A549 (cell line): ENCODE data around the gene RPL3. TPM values are rescaled to one million over a fixed set of nuclear protein-coding genes. Genes with fewer than 3 reads are reported as not detected.

ENCODE experiments used
- ATAC-seq, 2 experiments: fragments of 200-7000 bp in 1 of 2; fragments of >200 bp in 1 of 2; cut with Nextera tagmentation in 1 of 2; cut with Tn5 transposase in 1 of 2; 3 replicates each; pipeline versions ENCODE4 v1.8.0 to v1.9.1; 2018 to 2020; ENCODE audit warnings: mild to moderate bottlenecking in 1 of 2, moderate library complexity in 1 of 2
- CTCF ChIA-PET: fragments of 300-600 bp; sonication (Branson Sonifier 250); formaldehyde crosslinking; extraction: SDS; loops from one replicate; lab custom pipeline; 2021; ENCODE audit warnings: antibody characterized with exemption, inconsistent platforms; lab: Yijun Ruan, JAX
- POLR2A ChIA-PET: fragments of 350-600 bp; formaldehyde crosslinking; extraction: SDS; loops from one replicate; lab custom pipeline; 2021; ENCODE audit warnings: antibody characterized with exemption, inconsistent platforms; lab: Yijun Ruan, JAX
- DNase-seq, 2 experiments: peaks; one replicate each; pipeline versions ENCODE4 v3.0.0 to v3.0.0-alpha.2; 2011 to 2016; ENCODE audit warnings: low read depth in 1 of 2, low spot score in 1 of 2
- FAIRE-seq: peaks from 2 replicates; lab custom pipeline; 2011; peaks lifted over from hg19 to GRCh38; lab: Jason Lieb, UNC
- H3K27ac ChIP-seq, 2 experiments: fragments of >200 bp; sonication (Bioruptor Twin); formaldehyde crosslinking; 3 replicates each; pipeline ENCODE4 v1.5.1; 2016 to 2017
- H3K4me1 ChIP-seq: fragments of >200 bp; sonication (Bioruptor Twin); formaldehyde crosslinking; 3 replicates; pipeline ENCODE4 v1.6.1; 2016
- H3K4me2 ChIP-seq: fragments of >200 bp; sonication (Bioruptor Twin); formaldehyde crosslinking; 3 replicates; pipeline ENCODE4 v1.6.1; 2016
- H3K4me3 ChIP-seq: fragments of >200 bp; sonication (Bioruptor Twin); formaldehyde crosslinking; 3 replicates; pipeline ENCODE4 v1.5.1; 2016
- H3K9me3 ChIP-seq: fragments of >200 bp; sonication (Bioruptor Twin); formaldehyde crosslinking; 3 replicates; pipeline ENCODE4 v1.6.1; 2016
- BHLHE40 ChIP-seq: IDR thresholded peaks from 2 replicates; pipeline ENCODE4 v1.6.1; 2012; ENCODE audit warnings: low read depth, low read length, inconsistent platforms
- ESRRA ChIP-seq: fragments of 150-350 bp; IDR thresholded peaks from 2 replicates; pipeline ENCODE4 v1.6.1; 2014; ENCODE audit warnings: mild to moderate bottlenecking, low read length, borderline replicate concordance
- HMGXB4 ChIP-seq: fragments of 250-450 bp; sonication (Bioruptor Pico); IDR thresholded peaks from 2 replicates; pipeline ENCODE4 v1.5.0; 2021; ENCODE audit warnings: mild to moderate bottlenecking, moderate library complexity, borderline replicate concordance
- HOXB13 ChIP-seq: fragments of 250-450 bp; sonication (Bioruptor Pico); IDR thresholded peaks from 2 replicates; pipeline ENCODE4 v1.5.0; 2020; ENCODE audit warnings: low read depth, mild to moderate bottlenecking, moderate library complexity
- HOXB5 ChIP-seq: fragments of 250-450 bp; sonication (Bioruptor Pico); IDR thresholded peaks from 2 replicates; pipeline ENCODE4 v1.5.0; 2020; ENCODE audit warnings: mild to moderate bottlenecking, moderate library complexity
- JUN ChIP-seq, 2 experiments: fragments of >200 bp; sonication (Bioruptor Twin); formaldehyde crosslinking; IDR thresholded peaks; 2 replicates in 1 of 2; 3 replicates in 1 of 2; pipeline ENCODE4 v1.6.1; 2016 to 2017
- NPAS2 ChIP-seq: fragments of 250-450 bp; sonication (Bioruptor Pico); IDR thresholded peaks from 2 replicates; pipeline ENCODE4 v1.8.0; 2022; ENCODE audit warnings: mild to moderate bottlenecking, moderate library complexity, borderline replicate concordance
- POLR2A ChIP-seq: IDR thresholded peaks from 2 replicates; pipeline ENCODE4 v1.6.1; 2012; ENCODE audit warnings: mild to moderate bottlenecking, low read length
- RARB ChIP-seq: fragments of 250-450 bp; sonication (Bioruptor Pico); IDR thresholded peaks from 2 replicates; pipeline ENCODE4 v1.8.0; 2021; ENCODE audit warnings: mild to moderate bottlenecking, moderate library complexity
- REST ChIP-seq: fragments of 200-600 bp; sonication (generic); IDR thresholded peaks from 2 replicates; pipeline ENCODE4 v1.6.1; 2016; ENCODE audit warnings: antibody characterized with exemption, mild to moderate bottlenecking, moderate library complexity
- RFX5 ChIP-seq: fragments of 450-650 bp; IDR thresholded peaks from 2 replicates; pipeline ENCODE4 v1.7.1; 2014; ENCODE audit warnings: antibody characterized with exemption, mild to moderate bottlenecking, moderate library complexity
- TFCP2L1 ChIP-seq: fragments of 250-450 bp; sonication (Bioruptor Pico); IDR thresholded peaks from 2 replicates; pipeline ENCODE4 v1.5.0; 2021; ENCODE audit warnings: mild to moderate bottlenecking
- ZFP36 ChIP-seq: fragments of 450-650 bp; IDR thresholded peaks from 2 replicates; pipeline ENCODE4 v1.6.1; 2014; ENCODE audit warnings: borderline replicate concordance; ENCODE audit not compliant: partially characterized antibody
- ZNF302 ChIP-seq: fragments of 250-450 bp; sonication (Bioruptor Pico); IDR thresholded peaks from 2 replicates; pipeline ENCODE4 v1.9.0; 2021; ENCODE audit warnings: inconsistent platforms, mild to moderate bottlenecking, moderate library complexity
- ZSCAN20 ChIP-seq: fragments of 250-450 bp; sonication (Bioruptor Pico); IDR thresholded peaks from 2 replicates; pipeline ENCODE4 v1.8.0; 2022; ENCODE audit warnings: mild to moderate bottlenecking, moderate library complexity
- WGBS: methylation state at CpG from one replicate; pipeline ENCODE4 v1.1.6; 2017; ENCODE audit errors: missing lambda C conversion rate; 5-methylcytosine and 5-hydroxymethylcytosine counted together
- polyA plus RNA-seq, 4 experiments: library from polyadenylated mRNA; depleted of rRNA in 3 of 4; stranded (reverse); fragments of >200 nt; fragmentation: RNase III in 1 of 4; extraction: RNeasy Plus Mini Kit Qiagen cat#74134 plus additional on column Dnase treatment in 1 of 4; gene quantifications; 2 replicates in 3 of 4; 3 replicates in 1 of 4; pipeline ENCODE4 v1.2.3, GENCODE V29; 2011 to 2017

RPL3 gene
- polyA plus RNA-seq, 2 of the 4 experiments (the other 2 are of a cell fraction): 1,921 to 1,965 TPM

- CTCF ChIA-PET: interaction anchor here (1.0 kb wide), 1 partner anchor 114 kb away, joined by 4 read pairs; no protein-coding TSS in a partner anchor
- no peak overlapping the region for H3K4me3 ChIP-seq
- no peaks in the 10 kb centered on the region; the same call in 2 of the 3 replicates for H3K4me1 ChIP-seq
- POLR2A ChIA-PET: no interaction called here
- WGBS: 93% methylated on average over 16 of the region's 19 CpGs
- H3K9me3 ChIP-seq: 0 out of 3 replicates have a peak, but pooled peaks cover 8% of the 10 kb centered on the region
- DNase-seq: no peak
- H3K4me2 ChIP-seq: no peak overlapping the region
- no peak for ATAC-seq
- no peak overlapping the region; a peak in 1 of 6 replicates for H3K27ac ChIP-seq
- FAIRE-seq: no peak
- TF ChIP-seq HMGXB4 (no peak), HOXB5 (CRISPR knock-in tag) (no peak), JUN (IDR thresholded peaks at IDR 0.05) (no peak), POLR2A (no peak), ESRRA (no peak), ZNF302 (no peak), ZSCAN20 (CRISPR knock-in tag) (no peak)
Measured at GRCh38 chr22:39284142-39284980, 35.1 kb downstream of the RPL3 start.

- peak; percentile 36 to 58; a peak in 4 of 6 replicates for ATAC-seq
- H3K27ac ChIP-seq: peak overlapping the region in 1 of 2 experiments; percentile 59; a peak in 3 of 6 replicates
- 97% methylated on average over 7 of the region's 27 CpGs for WGBS
Measured at GRCh38 chr22:39283322-39284141, 35.9 kb downstream of the RPL3 start.

More at GRCh38 chr22:39283322-39284141, 35.9 kb downstream of the RPL3 start:
- no peak for DNase-seq
- no peaks in the 10 kb centered on the region for H3K4me1 ChIP-seq
- no peak overlapping the region for H3K4me2 ChIP-seq
- no peak for TF ChIP-seq NPAS2 (CRISPR knock-in tag)
- no peak for TF ChIP-seq REST
- no peak for TF ChIP-seq TFCP2L1 (CRISPR knock-in tag)
- TF ChIP-seq BHLHE40: no peak
- TF ChIP-seq RARB (CRISPR knock-in tag): no peak
- no peak for TF ChIP-seq HOXB13 (CRISPR knock-in tag)
- no peak for TF ChIP-seq ZFP36
- TF ChIP-seq RFX5: no peak
- no peak overlapping the region for H3K4me3 ChIP-seq
- H3K9me3 ChIP-seq: 0 out of 3 replicates have a peak, but pooled peaks cover 8% of the 10 kb centered on the region
- ChIA-PET POLR2A (no interaction called here), CTCF (interaction anchor here (0.5 to 2.0 kb wide), 4 partner anchors 9 to 149 kb away, joined by 3 to 5 read pairs (median 4); no protein-coding TSS in a partner anchor)
- FAIRE-seq: no peak
